ENCODE results near the gene CCL16.

Gene CCL16

DNA sequence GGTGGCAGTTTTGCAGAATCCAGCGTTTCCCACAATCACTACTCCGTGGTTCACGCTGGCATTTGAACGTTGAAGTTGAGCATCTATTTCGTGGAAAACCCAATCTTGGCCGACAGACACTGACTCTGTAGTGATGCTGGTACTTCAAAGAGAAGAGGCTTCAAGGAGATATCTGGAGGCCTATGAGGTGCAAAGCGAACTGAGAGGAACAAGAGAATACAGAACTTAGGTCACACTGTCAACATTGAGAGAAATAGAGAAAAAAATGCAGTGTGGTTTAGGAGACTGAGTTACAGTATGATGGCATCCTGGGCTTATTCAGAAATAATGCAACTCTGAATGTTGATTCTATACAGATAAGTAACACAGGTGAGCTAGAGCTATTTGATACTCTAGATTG lies 16.0 kb downstream of the CCL16 start:
- DNase-seq (ENCODE audit: insufficient read length, low spot score) (no peak), FAIRE-seq (no peak)
- no peak for TF ChIP-seq CTCF (IDR thresholded peaks at IDR 0.05; ENCODE audit: insufficient read depth, missing control alignments)

- no peak for DNase-seq (ENCODE audit: insufficient read length, low spot score)
- TF ChIP-seq CTCF (IDR thresholded peaks at IDR 0.05; ENCODE audit: insufficient read depth, missing control alignments), result no peak
- FAIRE-seq, result no peak
Measured at GRCh38 chr17:35963663-35964062, 17.6 kb downstream of the CCL16 start.

- FAIRE-seq, result no peak
- no peak for TF ChIP-seq CTCF (IDR thresholded peaks at IDR 0.05; ENCODE audit: insufficient read depth, missing control alignments)
- DNase-seq (ENCODE audit: insufficient read length, low spot score), result no peak
Measured at GRCh38 chr17:35953720-35954119, 27.6 kb downstream of the CCL16 start.

DNA sequence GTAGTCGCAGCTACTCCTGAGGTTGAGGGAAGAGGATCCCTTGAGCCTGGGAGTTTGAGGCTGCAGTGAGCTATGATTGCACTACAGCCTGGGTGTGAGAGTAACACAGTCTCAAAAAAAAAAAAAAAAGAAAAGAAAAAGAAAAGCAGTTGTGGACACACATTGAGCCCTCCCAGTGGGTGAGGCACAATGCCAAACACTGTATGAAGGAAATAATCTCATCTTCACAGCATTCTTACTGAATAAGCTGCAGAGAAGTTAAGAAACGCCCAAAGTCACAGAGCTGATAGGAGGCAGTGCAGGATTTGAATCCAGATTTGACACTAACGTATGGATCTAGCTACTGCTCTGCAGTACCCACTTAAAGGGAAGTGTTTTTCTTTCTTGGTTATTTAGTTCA lies 31.9 kb downstream of the CCL16 start:
- DNase-seq (ENCODE audit: insufficient read length, low spot score) (no peak), FAIRE-seq (no peak)
- no peak for TF ChIP-seq CTCF (IDR thresholded peaks at IDR 0.05; ENCODE audit: insufficient read depth, missing control alignments)

DNA sequence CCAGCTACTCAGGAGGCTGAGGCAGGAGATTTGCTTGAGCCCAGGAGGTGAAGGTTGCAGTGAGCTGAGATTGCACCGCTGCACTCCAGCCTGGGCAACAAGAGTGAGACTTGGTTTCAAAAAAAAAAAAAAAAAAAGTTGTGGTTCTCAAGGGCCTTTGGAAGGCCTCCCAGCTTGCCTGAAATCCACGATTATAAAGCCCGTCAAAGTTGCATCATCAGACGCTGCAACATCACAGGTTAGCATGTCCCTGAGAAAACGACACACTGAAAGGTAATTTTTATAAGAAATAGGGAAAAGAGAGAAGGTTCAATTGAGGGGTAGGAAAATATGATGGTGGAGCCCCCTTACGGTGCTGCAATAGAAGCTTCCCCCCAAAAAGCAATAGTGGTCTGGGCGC lies 33.2 kb downstream of the CCL16 start:
- FAIRE-seq (no peak), DNase-seq (ENCODE audit: insufficient read length, low spot score) (no peak)
- no peak for TF ChIP-seq CTCF (IDR thresholded peaks at IDR 0.05; ENCODE audit: insufficient read depth, missing control alignments)

- peak; percentile 80 for TF ChIP-seq CTCF (IDR thresholded peaks at IDR 0.05; ENCODE audit: insufficient read depth, missing control alignments)
- DNase-seq (ENCODE audit: insufficient read length, low spot score) (no peak), FAIRE-seq (no peak)
Measured at GRCh38 chr17:35947156-35947585, 34.1 kb downstream of the CCL16 start.

- FAIRE-seq, result no peak
- no peak for TF ChIP-seq CTCF (IDR thresholded peaks at IDR 0.05; ENCODE audit: insufficient read depth, missing control alignments)
- DNase-seq (ENCODE audit: insufficient read length, low spot score), result no peak
Measured at GRCh38 chr17:35944151-35944550, 37.1 kb downstream of the CCL16 start.
